BLaER1 (cell line): Measurements from ENCODE around the gene HK1.

Experiments
- H3K27ac ChIP-seq: shearing (Covaris generic); formaldehyde crosslinking; 2 replicates; pipeline ENCODE4 v1.8.1; 2022
- H3K27me3 ChIP-seq: shearing (Covaris generic); formaldehyde crosslinking; 2 replicates; pipeline ENCODE4 v1.8.1; 2022
- H3K36me3 ChIP-seq: shearing (Covaris generic); formaldehyde crosslinking; 2 replicates; pipeline ENCODE4 v1.8.1; 2022
- H3K4me1 ChIP-seq: shearing (Covaris generic); formaldehyde crosslinking; 2 replicates; pipeline ENCODE4 v1.8.1; 2022
- H3K4me2 ChIP-seq: shearing (Covaris generic); formaldehyde crosslinking; 2 replicates; pipeline ENCODE4 v1.8.1; 2022
- H3K4me3 ChIP-seq: shearing (Covaris generic); formaldehyde crosslinking; 2 replicates; pipeline ENCODE4 v1.8.1; 2022
- H3K9ac ChIP-seq: shearing (Covaris generic); formaldehyde crosslinking; 2 replicates; pipeline ENCODE4 v1.8.1; 2022
- H3K9me3 ChIP-seq: shearing (Covaris generic); formaldehyde crosslinking; 2 replicates; pipeline ENCODE4 v1.8.1; 2022
- H4K20me1 ChIP-seq: shearing (Covaris generic); formaldehyde crosslinking; 2 replicates; pipeline ENCODE4 v1.8.1; 2022
- Cebpa-rat ChIP-seq: shearing (Covaris generic); IDR thresholded peaks from 2 replicates; pipeline ENCODE4 v1.8.1; 2022

The HK1 gene

DNA sequence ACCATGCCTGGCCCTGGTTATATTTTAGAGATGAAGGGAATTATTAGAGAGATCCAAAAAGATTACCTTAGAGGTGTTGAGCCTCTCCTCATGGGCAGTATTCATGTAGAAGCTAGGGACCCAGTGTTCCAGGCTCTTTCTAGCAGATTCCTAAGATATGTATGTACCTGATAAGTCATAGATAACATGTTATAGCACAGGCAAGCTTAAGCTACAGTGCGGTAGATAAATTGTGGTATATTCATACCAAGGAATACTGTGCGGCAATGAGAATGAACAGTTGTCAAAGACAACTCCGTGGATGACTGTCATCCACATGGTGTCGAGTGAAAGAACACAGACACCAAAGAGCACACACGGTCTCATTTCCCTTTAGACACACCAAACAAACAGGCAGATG lies 85.4 kb downstream of the HK1 start:
- Histone ChIP-seq H3K27me3 (no peaks in the 10 kb centered on the region), H3K9ac (no peak overlapping the region), H3K4me1 (peaks cover 6% of the 10 kb centered on the region), H3K9me3 (no peaks in the 10 kb centered on the region), H3K4me3 (no peak overlapping the region), H3K27ac (no peak overlapping the region), H3K4me2 (no peak overlapping the region), H3K36me3 (peaks cover 91% of the 10 kb centered on the region), H4K20me1 (peaks cover 34% of the 10 kb centered on the region)
- no peak for TF ChIP-seq Cebpa-rat

DNA sequence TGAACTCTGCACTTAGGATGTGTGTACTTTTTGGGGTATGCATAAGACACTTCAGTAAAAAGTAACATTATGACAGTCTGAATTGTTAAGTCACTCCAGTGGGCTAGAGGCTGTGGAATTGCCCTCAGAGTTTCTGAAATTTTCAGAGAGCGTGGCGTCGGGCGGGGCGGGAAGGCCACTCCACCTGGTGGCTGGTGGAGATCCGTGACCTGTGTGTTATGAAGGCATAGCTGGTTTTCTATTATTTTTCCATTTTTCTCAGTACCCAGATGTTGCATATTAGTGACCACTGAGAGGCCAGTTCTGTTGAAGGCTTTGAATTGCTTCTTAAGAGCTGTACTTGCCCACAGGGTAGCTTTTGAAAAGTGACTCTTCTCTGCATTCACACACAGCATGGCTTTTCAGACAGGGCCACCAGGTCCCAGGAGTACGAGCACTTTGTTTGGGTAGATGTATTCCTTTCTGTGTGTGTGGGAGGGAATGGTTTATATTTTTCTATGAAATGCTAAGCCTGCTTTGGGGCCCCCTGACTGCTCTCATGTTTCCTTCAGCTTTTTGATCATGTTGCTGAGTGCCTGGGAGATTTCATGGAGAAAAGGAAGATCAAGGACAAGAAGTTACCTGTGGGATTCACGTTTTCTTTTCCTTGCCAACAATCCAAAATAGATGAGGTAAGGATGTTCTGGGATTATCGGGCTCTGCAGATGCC lies 86.1 kb downstream of the HK1 start:
- Histone ChIP-seq H3K4me2 (no peak overlapping the region), H3K27me3 (no peaks in the 10 kb centered on the region), H3K36me3 (peaks cover 99% of the 10 kb centered on the region), H3K27ac (no peak overlapping the region), H4K20me1 (peaks cover 27% of the 10 kb centered on the region), H3K9me3 (no peaks in the 10 kb centered on the region), H3K9ac (no peak overlapping the region), H3K4me1 (peaks cover 6% of the 10 kb centered on the region), H3K4me3 (no peak overlapping the region)
- no peak for TF ChIP-seq Cebpa-rat

DNA sequence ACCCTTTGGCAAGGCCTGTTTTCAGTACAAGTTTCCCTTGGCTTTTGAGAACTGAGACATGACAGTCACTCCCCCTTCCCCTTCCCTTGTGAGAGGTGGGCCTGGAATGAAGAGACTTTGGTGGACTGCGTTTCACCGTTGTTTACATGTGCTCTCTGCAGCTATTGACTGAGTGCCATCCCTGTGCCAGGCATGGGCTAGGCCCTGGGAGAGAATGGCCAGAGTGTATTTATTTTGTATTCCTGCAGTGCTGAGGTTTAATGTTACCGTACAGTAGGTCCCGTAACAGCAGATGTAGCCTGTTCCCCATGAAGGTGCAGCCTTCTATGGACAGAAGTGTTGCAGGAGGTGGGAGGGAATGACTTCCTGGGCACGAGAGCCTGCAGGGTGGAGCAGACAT lies 88.4 kb downstream of the HK1 start:
- TF ChIP-seq Cebpa-rat, result no peak
- peaks cover 99% of the 10 kb centered on the region for H3K36me3 ChIP-seq

DNA sequence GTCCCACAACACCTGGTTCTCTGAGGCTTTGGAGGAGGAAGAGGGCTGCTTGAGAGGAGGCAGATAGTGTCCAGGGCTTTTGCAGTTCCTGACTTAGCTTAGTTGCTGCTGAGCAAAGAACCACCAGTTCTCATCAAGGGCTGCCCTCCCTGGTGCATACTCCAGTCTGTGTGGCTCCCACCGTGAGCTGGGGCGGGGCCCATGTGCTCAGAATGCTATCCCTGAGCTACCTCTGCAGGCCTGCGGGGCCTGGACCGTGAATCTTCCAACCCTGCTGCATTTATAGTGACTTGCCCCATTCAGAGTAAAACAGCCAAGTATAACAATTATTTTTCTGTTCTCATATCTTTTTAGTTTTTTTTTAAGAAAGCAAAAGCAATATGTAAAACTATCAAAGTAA lies 89.2 kb downstream of the HK1 start:
- Histone ChIP-seq H3K4me3 (no peak overlapping the region), H3K4me2 (no peak overlapping the region), H3K36me3 (peaks cover 99% of the 10 kb centered on the region), H3K4me1 (peaks cover 6% of the 10 kb centered on the region), H3K27ac (no peak overlapping the region), H4K20me1 (peaks cover 7% of the 10 kb centered on the region), H3K27me3 (no peaks in the 10 kb centered on the region), H3K9me3 (no peaks in the 10 kb centered on the region), H3K9ac (no peak overlapping the region)
- no peak for TF ChIP-seq Cebpa-rat

More for the DNA sequence above, 88.4 kb downstream of the HK1 start:
- H3K4me3 ChIP-seq, result no peak overlapping the region
- H4K20me1 ChIP-seq, result peaks cover 7% of the 10 kb centered on the region
- H3K9me3 ChIP-seq, result no peaks in the 10 kb centered on the region
- H3K4me1 ChIP-seq, result peaks cover 6% of the 10 kb centered on the region
- no peak overlapping the region for H3K4me2 ChIP-seq
- no peak overlapping the region for H3K9ac ChIP-seq
- H3K27me3 ChIP-seq, result no peaks in the 10 kb centered on the region
- no peak overlapping the region for H3K27ac ChIP-seq

DNA sequence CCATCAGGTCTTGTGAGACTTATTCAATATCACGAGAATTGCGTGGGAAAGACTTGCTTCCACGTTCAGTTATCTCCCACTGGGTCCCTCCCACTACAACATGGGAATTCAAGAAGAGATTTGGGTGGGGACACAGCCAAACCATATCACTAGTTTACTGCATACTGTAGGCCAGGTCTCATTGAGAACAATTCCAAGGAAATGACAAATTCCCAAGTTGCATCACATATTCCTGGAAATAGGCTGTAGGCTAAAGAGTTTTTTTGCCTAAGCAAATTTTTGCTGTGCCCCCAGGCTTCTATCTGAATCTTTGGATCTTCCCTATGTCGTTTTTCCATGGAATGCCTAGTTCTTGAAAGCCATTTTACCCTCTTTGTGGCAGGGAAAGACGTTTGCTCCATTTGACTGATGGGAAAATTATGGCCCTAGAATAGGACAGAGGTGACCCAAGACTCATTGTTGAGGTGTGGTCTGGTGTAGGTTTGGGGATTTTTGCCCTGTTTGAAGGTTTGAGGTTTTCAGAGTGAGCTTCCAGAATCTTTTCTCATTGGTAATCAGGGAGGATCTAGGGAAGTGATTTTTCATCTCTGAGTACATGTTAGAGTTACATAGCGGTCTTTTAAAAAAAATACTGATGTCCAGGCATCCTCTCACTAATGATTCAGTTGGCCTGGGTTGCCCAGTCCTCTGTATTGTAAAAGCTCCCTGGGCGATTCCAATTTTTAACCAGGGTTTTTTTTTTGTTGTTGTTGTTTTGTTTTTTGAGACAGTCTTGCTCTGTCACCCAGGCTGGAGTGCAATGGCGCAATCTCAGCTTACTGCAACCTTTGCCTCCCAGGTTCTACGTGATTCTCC lies 94.1 kb downstream of the HK1 start:
- H3K27ac ChIP-seq, result no peak overlapping the region
- no peak overlapping the region for H3K4me2 ChIP-seq
- no peaks in the 10 kb centered on the region for H3K4me1 ChIP-seq
- H3K9me3 ChIP-seq, result no peaks in the 10 kb centered on the region
- no peak overlapping the region for H3K4me3 ChIP-seq
- no peaks in the 10 kb centered on the region for H3K27me3 ChIP-seq
- no peak overlapping the region for H3K9ac ChIP-seq
- TF ChIP-seq Cebpa-rat, result no peak
- peaks cover 28% of the 10 kb centered on the region for H4K20me1 ChIP-seq
- H3K36me3 ChIP-seq, result peaks cover 99% of the 10 kb centered on the region

DNA sequence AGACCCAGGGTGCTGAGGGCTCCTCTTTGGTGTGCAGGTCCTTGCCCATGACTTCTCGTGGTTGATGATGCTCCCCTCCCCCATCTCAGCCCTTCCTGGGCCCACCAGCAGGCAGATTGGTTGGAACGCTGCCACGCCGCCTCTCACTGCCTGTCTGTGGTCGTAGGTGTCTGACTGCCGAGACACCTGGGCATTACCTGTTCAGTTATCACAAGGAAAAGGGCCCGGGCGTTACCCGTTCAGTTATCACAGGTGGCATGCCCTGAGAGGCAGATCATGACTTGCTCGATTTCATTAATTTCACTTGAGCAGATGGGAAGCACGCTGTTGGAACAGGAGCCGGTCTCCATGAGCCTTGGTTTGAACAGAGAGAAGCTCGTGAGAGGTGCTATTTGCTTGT lies 95.9 kb downstream of the HK1 start:
- Histone ChIP-seq H3K27ac (no peak overlapping the region), H3K36me3 (peaks cover 97% of the 10 kb centered on the region)

DNA sequence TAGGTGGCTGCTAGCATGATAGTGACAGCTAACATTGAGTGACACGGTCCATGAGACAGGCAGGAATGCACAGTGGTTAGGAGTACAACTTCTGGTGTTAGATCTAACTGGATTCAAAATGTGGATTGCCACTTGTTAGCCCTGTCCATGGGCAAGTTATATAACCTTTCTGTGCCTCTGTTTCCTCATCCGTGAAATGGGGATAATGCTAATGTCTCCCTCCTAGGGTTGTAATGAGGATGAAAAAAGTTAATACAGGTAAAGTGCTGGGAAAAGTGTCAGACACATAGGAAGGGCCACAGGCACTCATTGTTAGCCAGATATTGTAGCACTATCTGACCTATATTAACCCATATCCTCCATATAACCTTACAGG lies 96.6 kb downstream of the HK1 start:
- H3K36me3 ChIP-seq, result peaks cover 97% of the 10 kb centered on the region
- H3K9me3 ChIP-seq, result no peaks in the 10 kb centered on the region
- no peak overlapping the region for H3K27ac ChIP-seq
- no peaks in the 10 kb centered on the region for H3K4me1 ChIP-seq
- TF ChIP-seq Cebpa-rat, result no peak
- H3K4me3 ChIP-seq, result no peak overlapping the region
- no peak overlapping the region for H3K9ac ChIP-seq
- peaks cover 27% of the 10 kb centered on the region; the same call in 1 of the 2 replicates for H4K20me1 ChIP-seq
- no peaks in the 10 kb centered on the region for H3K27me3 ChIP-seq
- no peak overlapping the region for H3K4me2 ChIP-seq

More for the DNA sequence above, 95.9 kb downstream of the HK1 start:
- H4K20me1 ChIP-seq, result peaks cover 27% of the 10 kb centered on the region; the same call in 1 of the 2 replicates
- H3K4me3 ChIP-seq, result no peak overlapping the region
- no peak overlapping the region for H3K4me2 ChIP-seq
- no peaks in the 10 kb centered on the region for H3K4me1 ChIP-seq
- H3K9me3 ChIP-seq, result no peaks in the 10 kb centered on the region
- TF ChIP-seq Cebpa-rat, result no peak
- no peaks in the 10 kb centered on the region for H3K27me3 ChIP-seq
- H3K9ac ChIP-seq, result no peak overlapping the region

DNA sequence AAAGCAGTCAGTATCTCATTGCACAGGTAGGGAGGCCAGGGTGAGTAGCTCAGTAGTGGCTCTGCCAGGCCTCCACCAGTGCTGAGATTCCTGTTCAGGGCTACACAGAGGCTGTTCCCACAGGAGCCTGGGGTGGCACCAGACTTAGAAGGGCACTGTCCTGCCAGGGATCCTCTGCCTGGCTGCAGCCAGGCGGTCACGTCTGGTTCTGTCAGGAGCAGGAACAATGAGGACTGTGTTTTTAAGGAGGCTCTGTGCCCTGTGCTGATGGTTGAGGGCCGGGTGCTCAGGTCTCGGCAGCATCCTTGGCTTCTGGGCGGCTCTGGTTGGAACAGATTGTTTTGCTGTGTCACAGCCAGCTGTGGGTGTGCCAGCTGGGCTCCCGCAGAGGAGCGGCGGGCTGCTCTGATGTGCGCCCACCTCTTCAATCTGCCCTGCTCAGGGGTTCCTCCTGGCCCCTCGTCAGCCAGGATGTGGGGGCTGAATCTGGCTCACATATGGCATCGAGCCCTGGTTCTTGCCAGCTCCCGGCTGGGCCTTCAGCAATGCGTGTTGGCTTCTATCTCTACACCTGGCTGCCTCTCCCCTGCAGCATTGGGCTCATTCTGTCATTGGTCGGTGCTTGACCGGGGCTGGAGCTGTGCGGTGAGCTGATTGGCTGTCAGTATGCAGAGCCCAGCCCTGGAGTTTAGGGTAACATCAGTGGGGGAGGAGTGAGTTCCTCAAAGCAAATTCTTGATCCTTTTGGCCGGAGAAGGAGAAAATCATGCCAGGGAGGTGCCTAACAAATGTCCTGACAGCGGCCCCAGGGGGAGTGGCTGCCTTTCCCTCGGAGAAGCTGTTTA lies 97.2 kb downstream of the HK1 start:
- H3K4me3 ChIP-seq, result no peak overlapping the region
- no peak overlapping the region for H3K27ac ChIP-seq
- H3K9me3 ChIP-seq, result no peaks in the 10 kb centered on the region
- TF ChIP-seq Cebpa-rat, result no peak
- H4K20me1 ChIP-seq, result peaks cover 27% of the 10 kb centered on the region; the same call in 1 of the 2 replicates
- H3K9ac ChIP-seq, result no peak overlapping the region
- H3K4me2 ChIP-seq, result no peak overlapping the region
- H3K27me3 ChIP-seq, result no peaks in the 10 kb centered on the region
- H3K36me3 ChIP-seq, result peaks cover 97% of the 10 kb centered on the region
- no peaks in the 10 kb centered on the region for H3K4me1 ChIP-seq

DNA sequence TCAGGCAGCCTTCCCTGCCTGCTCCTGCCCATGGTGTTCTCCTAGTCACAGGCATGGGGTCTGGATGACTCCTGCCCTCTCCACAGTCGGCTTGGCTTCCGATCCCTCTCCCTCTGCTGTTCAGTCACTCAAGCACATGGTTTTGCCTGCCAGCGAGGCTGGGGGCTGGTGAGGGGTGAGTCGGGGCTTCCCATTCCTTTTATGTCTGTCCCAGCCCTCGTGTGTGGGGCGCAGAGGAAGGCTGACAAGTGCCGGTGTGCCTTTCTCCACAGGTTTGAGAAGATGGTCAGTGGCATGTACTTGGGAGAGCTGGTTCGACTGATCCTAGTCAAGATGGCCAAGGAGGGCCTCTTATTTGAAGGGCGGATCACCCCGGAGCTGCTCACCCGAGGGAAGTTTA lies 98.4 kb downstream of the HK1 start:
- Histone ChIP-seq H3K4me3 (no peak overlapping the region), H3K9me3 (no peaks in the 10 kb centered on the region), H4K20me1 (peaks cover 27% of the 10 kb centered on the region; the same call in 1 of the 2 replicates), H3K27ac (no peak overlapping the region), H3K4me2 (no peak overlapping the region), H3K27me3 (no peaks in the 10 kb centered on the region), H3K4me1 (no peaks in the 10 kb centered on the region), H3K36me3 (peaks cover 97% of the 10 kb centered on the region), H3K9ac (no peak overlapping the region)
- TF ChIP-seq Cebpa-rat, result no peak
